LNCaP clone FGC (cell line): ENCODE measurements around the gene BPNT1.
"Not testable (repeated sequence)": the region's sequence is repeated elsewhere in the genome, so short reads cannot be mapped to it uniquely, and the experiment has no call there.

Experiments
- DNase-seq: peaks from one replicate; pipeline ENCODE4 v3.0.0-alpha.2; 2011; ENCODE audit warnings: low read depth
- H3K4me3 ChIP-seq: 2 replicates; pipeline ENCODE4 v1.5.1; 2011; ENCODE audit warnings: mild to moderate bottlenecking, low read depth, low read length, control low read depth
- CTCF ChIP-seq: IDR thresholded peaks from 2 replicates; pipeline ENCODE4 v1.5.1; 2012; ENCODE audit warnings: mild to moderate bottlenecking; ENCODE audit not compliant: control insufficient read depth, insufficient read depth; ENCODE audit errors: extremely low read depth

The BPNT1 gene

DNA sequence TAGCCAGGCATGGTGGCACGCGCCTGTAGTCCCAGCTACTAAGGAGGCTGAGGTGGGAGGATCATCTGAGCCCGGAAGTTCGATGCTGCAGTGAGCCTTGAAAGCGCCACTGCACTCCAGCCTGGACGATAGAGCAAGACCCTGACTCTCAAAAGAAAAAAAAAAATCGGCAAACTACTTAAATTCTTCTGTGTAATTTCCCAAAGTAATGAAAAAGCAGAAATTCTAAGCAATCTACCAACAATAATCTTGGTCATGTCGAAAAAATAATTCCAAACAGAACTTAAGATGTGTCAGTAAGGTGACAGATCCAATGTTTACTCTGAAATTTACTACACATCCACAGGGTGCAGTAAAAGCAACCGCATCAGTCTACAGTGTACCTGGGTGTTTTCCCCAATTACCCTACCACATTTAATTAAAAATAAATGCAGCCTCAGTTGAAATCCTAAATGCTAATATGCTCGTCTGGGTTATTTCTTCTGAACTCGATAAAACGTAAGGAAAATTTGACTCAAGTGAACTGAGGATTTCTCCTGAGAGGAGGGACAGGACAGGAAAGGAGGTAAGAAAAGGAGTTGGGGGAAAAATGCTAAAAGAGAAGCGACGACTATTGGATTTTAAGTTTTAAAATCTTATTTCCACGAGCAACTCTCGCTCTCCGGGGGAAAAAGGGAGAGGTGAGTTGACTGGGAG is 44.1 kb downstream of the BPNT1 start:
- H3K4me3 ChIP-seq, result peak overlapping the region; percentile 98
- no peak for DNase-seq
- no peak for TF ChIP-seq CTCF

- no peak for DNase-seq
- peak overlapping the region; percentile 98 for H3K4me3 ChIP-seq
- TF ChIP-seq CTCF, result no peak
Observed at GRCh38 chr1:220044678-220045355, 44.8 kb downstream of the BPNT1 start.

DNA sequence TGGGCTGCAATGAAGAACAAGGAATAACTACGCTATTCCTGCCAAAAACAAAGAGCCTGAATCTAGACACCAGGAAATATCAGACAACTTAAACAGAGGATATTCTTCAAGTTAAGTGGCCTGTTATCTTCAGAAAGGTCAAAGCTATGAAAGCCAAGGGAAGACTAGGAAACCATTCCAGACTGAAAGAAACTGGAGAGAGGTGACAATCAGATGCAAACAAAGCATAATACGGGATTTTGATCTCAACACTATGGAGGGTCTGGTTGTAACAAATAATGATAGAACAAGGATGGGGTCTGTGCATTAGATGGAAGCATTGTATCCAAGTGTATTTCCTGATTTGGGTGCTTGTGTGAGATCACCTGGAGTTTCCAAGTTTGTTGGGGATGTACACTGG is 45.9 kb downstream of the BPNT1 start:
- no peak for DNase-seq
- no peak overlapping the region for H3K4me3 ChIP-seq
- TF ChIP-seq CTCF, result no peak

DNA sequence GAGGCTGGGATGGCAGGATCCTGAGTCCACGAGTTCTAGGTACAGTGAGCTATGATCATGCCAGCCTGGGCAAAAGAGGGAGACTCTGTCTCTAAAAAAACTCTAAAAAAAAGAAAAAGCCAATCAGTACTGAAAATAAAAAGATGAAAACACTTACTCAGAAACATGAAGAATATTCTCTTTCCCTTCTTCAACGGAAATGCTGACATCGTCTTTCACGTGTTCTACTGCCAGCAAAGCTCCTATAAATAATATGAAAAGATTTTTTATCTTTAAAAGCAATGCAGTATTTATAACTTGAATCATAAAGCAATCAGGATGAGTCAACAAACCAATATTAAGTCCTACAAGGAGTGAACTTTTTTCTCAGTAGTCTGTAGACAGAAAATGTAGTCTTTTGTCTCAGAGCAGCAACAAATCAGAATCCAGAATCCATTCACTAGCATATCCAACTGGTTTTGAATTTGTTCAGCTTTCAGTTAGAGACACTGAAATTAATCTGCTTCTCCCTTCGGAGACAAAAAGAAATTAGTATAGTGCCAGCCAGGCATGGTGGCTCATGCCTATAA is 49.5 kb downstream of the BPNT1 start:
- H3K4me3 ChIP-seq, result no peak overlapping the region
- TF ChIP-seq CTCF, result no peak
- DNase-seq, result no peak

DNA sequence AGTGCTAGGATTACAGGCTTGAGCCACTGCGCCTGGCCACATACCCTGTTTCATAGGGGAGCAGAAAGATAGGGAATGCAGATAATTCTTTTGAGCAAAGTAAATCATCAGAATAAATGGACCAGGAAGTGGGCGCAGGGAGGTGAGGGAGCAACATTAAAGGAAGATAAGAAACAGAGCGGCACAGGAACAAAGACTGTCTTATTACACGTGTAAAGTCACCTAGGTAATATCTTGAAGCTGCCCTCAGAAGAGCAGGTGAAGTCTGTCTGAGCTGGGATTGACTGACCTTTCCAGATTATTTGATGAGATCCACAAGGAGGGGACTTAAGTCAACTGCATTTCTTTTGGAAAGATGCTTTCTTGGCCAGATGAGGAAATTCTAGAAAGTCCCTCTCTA is 50.9 kb downstream of the BPNT1 start:
- no peak for TF ChIP-seq CTCF
- no peak for DNase-seq
- H3K4me3 ChIP-seq, result no peak overlapping the region

- not testable (repeated sequence) for H3K4me3 ChIP-seq, DNase-seq
Observed at GRCh38 chr1:220037810-220038209, 51.8 kb downstream of the BPNT1 start.

GRCh38 chr1:220032911-220033310 is 56.7 kb downstream of the BPNT1 start:
- DNase-seq, result no peak
- H3K4me3 ChIP-seq, result no peak overlapping the region
- TF ChIP-seq CTCF, result no peak
